Endothelial cell of umbilical vein (primary cell): ENCODE results near the gene CTNNA2. TPM values are rescaled to one million over a fixed set of nuclear protein-coding genes. Genes with fewer than 3 reads are reported as not detected.

ENCODE experiments used
- BruUV-seq: library from RNA; stranded (reverse); fragments of 400-500 nt; replicated peaks from 2 replicates; lab custom pipeline; 2021; lab: Mats Ljungman, UMichigan
- CTCF ChIA-PET: fragments of 300-600, 350-600 bp; sonication (Branson Sonifier 250); formaldehyde crosslinking; loops from one replicate; lab custom pipeline; 2021; ENCODE audit warnings: antibody characterized with exemption, inconsistent platforms; lab: Charles Lee
- POLR2A ChIA-PET: fragments of 300-600, 350-600 bp; sonication (Branson Sonifier 250); formaldehyde crosslinking; loops from one replicate; lab custom pipeline; 2021; ENCODE audit warnings: antibody characterized with exemption, inconsistent platforms; lab: Charles Lee
- DNase-seq: peaks from one replicate; pipeline ENCODE4 v3.0.0-alpha.2; 2011; ENCODE audit warnings: low read depth, low spot score
- FAIRE-seq: peaks from 2 replicates; lab custom pipeline; 2011; peaks lifted over from hg19 to GRCh38; lab: Jason Lieb, UNC
- H2AFZ ChIP-seq: 2 replicates; pipeline ENCODE4 v1.6.0; 2012; ENCODE audit warnings: low read depth, low read length, control low read depth, inconsistent platforms
- H3K27ac ChIP-seq: 2 replicates; pipeline ENCODE4 v1.5.1; 2011; ENCODE audit warnings: low read depth, mild to moderate bottlenecking, control low read depth, low read length, moderate library complexity; ENCODE audit not compliant: insufficient read depth
- H3K27me3 ChIP-seq, 2 experiments: 2 replicates each; pipeline versions ENCODE4 v1.6.0 to v1.6.1; 2011; ENCODE audit warnings: low read length in 2 of 2, mixed read lengths in 1 of 2; ENCODE audit not compliant: control insufficient read depth in 2 of 2, insufficient read depth in 2 of 2
- H3K36me3 ChIP-seq, 2 experiments: 2 replicates in 1 of 2; 3 replicates in 1 of 2; pipeline ENCODE4 v1.5.1; 2011; ENCODE audit warnings: low read length in 2 of 2, mild to moderate bottlenecking in 1 of 2, moderate library complexity in 1 of 2; ENCODE audit not compliant: control insufficient read depth in 2 of 2, insufficient read depth in 2 of 2; ENCODE audit errors: extremely low read depth in 1 of 2
- H3K4me1 ChIP-seq: 3 replicates; pipeline ENCODE4 v1.5.1; 2011; ENCODE audit warnings: mild to moderate bottlenecking, low read length; ENCODE audit not compliant: control insufficient read depth, insufficient read depth; ENCODE audit errors: extremely low read depth
- H3K4me2 ChIP-seq: 2 replicates; pipeline ENCODE4 v1.6.1; 2011; ENCODE audit warnings: low read length, control low read depth, mixed read lengths; ENCODE audit not compliant: insufficient read depth
- H3K4me3 ChIP-seq, 3 experiments: fragments of 200-600 bp in 1 of 3; sonication (generic), shearing (Covaris generic) in 1 of 3; replicated peaks in 1 of 3; 2 replicates each; pipeline ENCODE4 v1.5.1; 2011 to 2016; ENCODE audit warnings: control low read depth in 3 of 3, low read length in 3 of 3, mild to moderate bottlenecking in 2 of 3, inconsistent platforms in 1 of 3, low read depth in 1 of 3, moderate library complexity in 1 of 3; ENCODE audit not compliant: insufficient read depth in 1 of 3
- H3K79me2 ChIP-seq: 2 replicates; pipeline ENCODE4 v1.6.0; 2012; ENCODE audit warnings: low read length, inconsistent platforms; ENCODE audit not compliant: control insufficient read depth, insufficient read depth
- H3K9ac ChIP-seq: replicated peaks from 2 replicates; pipeline ENCODE3; 2011; ENCODE audit warnings: low read length, control low read depth; ENCODE audit not compliant: insufficient read depth; ENCODE audit errors: extremely low read depth
- H3K9me1 ChIP-seq: replicated peaks from 3 replicates; pipeline ENCODE4 v1.6.0; 2011; ENCODE audit warnings: mild to moderate bottlenecking, low read length; ENCODE audit not compliant: control insufficient read depth, insufficient read depth; ENCODE audit errors: extremely low read depth
- H3K9me3 ChIP-seq: replicated peaks from 2 replicates; pipeline ENCODE4 v1.5.1; 2012; ENCODE audit warnings: low read length, inconsistent platforms; ENCODE audit not compliant: control insufficient read depth, insufficient read depth
- H4K20me1 ChIP-seq: replicated peaks from 2 replicates; pipeline ENCODE3; 2011; ENCODE audit warnings: mild to moderate bottlenecking, low read length; ENCODE audit not compliant: control insufficient read depth, insufficient read depth; ENCODE audit errors: extremely low read depth
- CTCF ChIP-seq, 2 donors: IDR thresholded peaks; 1 replicate in 1 of 2; 2 replicates in 1 of 2; pipeline ENCODE4 v1.5.1; 2011; ENCODE audit warnings: low read length in 2 of 2, mild to moderate bottlenecking in 2 of 2, moderate library complexity in 2 of 2, control low read depth in 1 of 2, inconsistent platforms in 1 of 2, low read depth in 1 of 2; ENCODE audit not compliant: insufficient read depth in 1 of 2; ENCODE audit errors: extremely low read depth in 1 of 2
- EZH2 ChIP-seq: IDR thresholded peaks from 2 replicates; pipeline ENCODE4 v1.6.1; 2012; ENCODE audit warnings: borderline replicate concordance, low read depth, mild to moderate bottlenecking, moderate library complexity, low read length, inconsistent platforms; ENCODE audit not compliant: severe bottlenecking
- FOS ChIP-seq: IDR thresholded peaks from 2 replicates; pipeline ENCODE4 v1.6.1; 2011; ENCODE audit warnings: mild to moderate bottlenecking, low read length, moderate library complexity, borderline replicate concordance; ENCODE audit not compliant: insufficient read depth
- GATA2 ChIP-seq: IDR thresholded peaks from 2 replicates; pipeline ENCODE4 v1.7.0; 2011; ENCODE audit warnings: low read depth, mild to moderate bottlenecking, moderate library complexity, mixed read lengths, low read length; ENCODE audit not compliant: insufficient read length, insufficient read depth
- JUN ChIP-seq: IDR thresholded peaks from 2 replicates; pipeline ENCODE4 v1.6.1; 2011; ENCODE audit warnings: borderline replicate concordance, low read depth; ENCODE audit not compliant: insufficient read length, insufficient read depth
- MYC ChIP-seq: IDR thresholded peaks from one replicate; pipeline ENCODE4 v1.6.1; 2011; ENCODE audit warnings: mild to moderate bottlenecking, low read depth, low read length
- POLR2A ChIP-seq: IDR thresholded peaks from 2 replicates; pipeline ENCODE4 v1.6.1; 2012; ENCODE audit warnings: low read depth, mild to moderate bottlenecking, control low read depth, low read length
- POLR2AphosphoS5 ChIP-seq: IDR thresholded peaks from 2 replicates; pipeline ENCODE4 v1.6.1; 2012; ENCODE audit warnings: low read depth, mild to moderate bottlenecking, control low read depth, low read length, moderate library complexity; ENCODE audit not compliant: insufficient read depth
- dilution Hi-C: fragments of 300-500 bp; cut with MboI; formaldehyde crosslinking; loops from one replicate; pipeline ENCODE4 v1.15.0; 2019; ENCODE audit warnings: low sequenced_read_pairs; ENCODE audit not compliant: extremely low pct_ligation_motif_present
- intact Hi-C: fragments of 100-400 bp; cut with micrococcal nuclease; formaldehyde crosslinking; loops from one replicate; pipeline ENCODE4 v1.10.0; 2022
- polyA plus RNA-seq, 4 experiments: library from polyadenylated mRNA; depleted of rRNA in 3 of 4; stranded (reverse) in 3 of 4; unstranded in 1 of 4; fragments of >200 nt; gene quantifications; 2 replicates each; pipeline versions ENCODE4 v1.2.1 to v1.2.3, GENCODE V29; 2011 to 2012; ENCODE audit warnings: missing spikeins in 1 of 4
- total RNA-seq: library from RNA; stranded (reverse); gene quantifications from 2 replicates; pipeline ENCODE4 v1.2.3, GENCODE V29; 2021
- TF ChIP-seq, protein P1 (sequence below): IDR thresholded peaks from 2 replicates; pipeline ENCODE4 v1.6.1; 2011; ENCODE audit not compliant: insufficient read depth, insufficient read length

The CTNNA2 gene
- total and polyA plus RNA-seq, 2 donors (not counting 3 experiments of a cell fraction or from before 2014, with no cell fraction given): not detected

- H3K4me2 ChIP-seq: no peak overlapping the region
- BruUV-seq: no TSS peak
- H3K79me2 ChIP-seq: no peaks in the 10 kb centered on the region
- ChIA-PET POLR2A (no interaction called here), CTCF (no interaction called here)
- H3K27me3 ChIP-seq: no peaks in the 10 kb centered on the region
- H2AFZ ChIP-seq: no peak overlapping the region
- no peak overlapping the region for H3K4me3 ChIP-seq
- no peaks in the 10 kb centered on the region for H3K4me1 ChIP-seq
- no peak overlapping the region for H3K27ac ChIP-seq
- dilution Hi-C loops: no loop called here
- no peaks in the 10 kb centered on the region for H4K20me1 ChIP-seq
- intact Hi-C loops: no loop called here
- H3K9me3 ChIP-seq: peaks cover 2% of the 10 kb centered on the region
- DNase-seq: no peak
- no peak overlapping the region for H3K9ac ChIP-seq
- H3K36me3 ChIP-seq: no peaks in the 10 kb centered on the region
- H3K9me1 ChIP-seq: no peaks in the 10 kb centered on the region
- no peak for TF ChIP-seq CTCF (IDR thresholded peaks at IDR 0.05; ENCODE audit: extremely low read depth in 1 of 2, insufficient read depth in 1 of 2, low read depth in 1 of 2, low read length in 2 of 2)
- TF ChIP-seq POLR2AphosphoS5: no peak
- no peak for TF ChIP-seq EZH2
- no peak for TF ChIP-seq JUN
- TF ChIP-seq POLR2A: no peak
- no peak for TF ChIP-seq FOS
- FAIRE-seq: no peak
Observed at GRCh38 chr2:80193566-80193965, 680.7 kb downstream of the CTNNA2 start.

DNA sequence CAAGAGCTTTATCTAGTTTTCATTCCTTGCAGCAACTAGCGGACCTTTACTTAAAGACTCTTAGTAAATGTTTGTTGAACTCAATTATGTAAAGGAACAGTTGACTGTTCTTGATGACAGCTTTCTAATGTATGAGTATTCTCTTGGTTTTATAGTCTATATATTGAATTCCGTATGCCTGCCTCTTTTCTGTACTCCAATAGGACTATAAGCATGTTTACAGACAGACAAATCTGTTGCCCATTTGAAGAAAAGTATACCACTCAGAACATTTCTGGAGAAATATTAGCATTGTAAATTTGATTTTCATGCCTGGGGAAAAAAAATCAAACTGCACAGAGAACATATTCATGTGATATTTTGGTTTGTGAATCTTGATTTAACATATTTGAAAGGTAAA lies 682.2 kb downstream of the CTNNA2 start:
- no peak for FAIRE-seq
- no peak overlapping the region for H3K4me2 ChIP-seq
- intact Hi-C loops (no loop called here), dilution Hi-C loops (no loop called here)
- H4K20me1 ChIP-seq: no peaks in the 10 kb centered on the region
- no peak overlapping the region for H2AFZ ChIP-seq
- DNase-seq: no peak
- H3K27ac ChIP-seq: no peak overlapping the region
- H3K36me3 ChIP-seq: no peaks in the 10 kb centered on the region
- no peaks in the 10 kb centered on the region for H3K4me1 ChIP-seq
- H3K79me2 ChIP-seq: no peaks in the 10 kb centered on the region
- ChIA-PET POLR2A (no interaction called here), CTCF (no interaction called here)
- H3K9ac ChIP-seq: no peak overlapping the region
- H3K27me3 ChIP-seq: no peaks in the 10 kb centered on the region
- TF ChIP-seq FOS: no peak
- no peak for TF ChIP-seq POLR2A
- no peak for TF ChIP-seq POLR2AphosphoS5
- TF ChIP-seq, protein P1, sequence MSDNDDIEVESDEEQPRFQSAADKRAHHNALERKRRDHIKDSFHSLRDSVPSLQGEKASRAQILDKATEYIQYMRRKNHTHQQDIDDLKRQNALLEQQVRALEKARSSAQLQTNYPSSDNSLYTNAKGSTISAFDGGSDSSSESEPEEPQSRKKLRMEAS: no peak
- TF ChIP-seq CTCF (IDR thresholded peaks at IDR 0.05; ENCODE audit: extremely low read depth in 1 of 2, insufficient read depth in 1 of 2, low read depth in 1 of 2, low read length in 2 of 2): no peak
- no peak for TF ChIP-seq MYC
- TF ChIP-seq EZH2: no peak
- no peak for TF ChIP-seq JUN
- no peak for TF ChIP-seq GATA2
- H3K9me3 ChIP-seq: peaks cover 2% of the 10 kb centered on the region
- H3K4me3 ChIP-seq: no peak overlapping the region
- BruUV-seq: no TSS peak
- no peaks in the 10 kb centered on the region for H3K9me1 ChIP-seq
